PC-3 (cell line): Measurements from ENCODE around the gene CCND3. TPM values are rescaled to one million over a fixed set of nuclear protein-coding genes. Genes with fewer than 3 reads are reported as not detected.

ENCODE experiments used
- ATAC-seq: fragments of 200-7000 bp; cut with Tn5 transposase; 2 replicates; pipeline ENCODE4 v1.9.1; 2020; ENCODE audit warnings: mild to moderate bottlenecking, moderate library complexity
- BruUV-seq: library from RNA; stranded (reverse); fragments of 400-500 nt; replicated peaks from 2 replicates; lab custom pipeline; 2021; lab: Mats Ljungman, UMichigan
- CTCF ChIA-PET: fragments of 300-600 bp; sonication (Branson Sonifier 250); formaldehyde crosslinking; loops from one replicate; lab custom pipeline; 2022; ENCODE audit warnings: antibody characterized with exemption; lab: Charles Lee
- POLR2A ChIA-PET: fragments of 300-600 bp; sonication (Branson Sonifier 250); formaldehyde crosslinking; loops from one replicate; lab custom pipeline; 2022; ENCODE audit warnings: antibody characterized with exemption; ENCODE audit not compliant: unreplicated experiment; lab: Charles Lee
- DNase-seq: peaks from one replicate; pipeline ENCODE4 v3.0.0-alpha.2; 2015
- H2AFZ ChIP-seq: fragments of 300-600 bp; sonication (generic); 2 replicates; pipeline ENCODE4 v1.6.0; 2016; ENCODE audit warnings: antibody characterized with exemption, low read length
- H3F3A ChIP-seq: fragments of 300-600 bp; sonication (generic); one replicate; pipeline ENCODE4 v1.6.0; 2017; ENCODE audit warnings: antibody characterized with exemption, low read length, control low read depth, mild to moderate bottlenecking; ENCODE audit not compliant: unreplicated experiment
- H3K27ac ChIP-seq: fragments of 300-600 bp; sonication (generic); 2 replicates; pipeline ENCODE4 v1.5.1; 2016; ENCODE audit warnings: mild to moderate bottlenecking, low read length
- H3K27me3 ChIP-seq: fragments of 300-600 bp; sonication (generic); 2 replicates; pipeline ENCODE4 v1.6.1; 2016; ENCODE audit warnings: low read length, mixed read lengths
- H3K36me3 ChIP-seq: fragments of 300-600 bp; sonication (generic); 2 replicates; pipeline ENCODE4 v1.6.1; 2016; ENCODE audit warnings: low read depth, mixed run types, low read length, mixed read lengths
- H3K4me1 ChIP-seq: fragments of 300-600 bp; sonication (generic); 2 replicates; pipeline ENCODE4 v1.5.1; 2016; ENCODE audit warnings: low read length; ENCODE audit not compliant: insufficient read depth
- H3K4me2 ChIP-seq: fragments of 300-600 bp; sonication (generic); 2 replicates; pipeline ENCODE4 v1.6.0; 2016; ENCODE audit warnings: low read length
- H3K4me3 ChIP-seq: fragments of 300-600 bp; sonication (generic); 2 replicates; pipeline ENCODE4 v1.5.1; 2016; ENCODE audit warnings: mild to moderate bottlenecking, low read length, mixed read lengths
- H3K79me2 ChIP-seq: fragments of 300-600 bp; sonication (generic); 2 replicates; pipeline ENCODE4 v1.6.1; 2017; ENCODE audit warnings: low read length, mixed read lengths
- H3K9ac ChIP-seq: fragments of 300-600 bp; sonication (generic); 2 replicates; pipeline ENCODE4 v1.6.0; 2016; ENCODE audit warnings: mild to moderate bottlenecking, low read length
- H3K9me2 ChIP-seq: fragments of 300-600 bp; sonication (generic); replicated peaks from 2 replicates; pipeline ENCODE4 v1.6.1; 2016; ENCODE audit warnings: mixed run types, low read length, mixed read lengths
- H3K9me3 ChIP-seq: fragments of 300-600 bp; sonication (generic); 2 replicates; pipeline ENCODE4 v1.6.1; 2016; ENCODE audit warnings: low read length, mixed read lengths
- H4K20me1 ChIP-seq: fragments of 300-600 bp; sonication (generic); 2 replicates; pipeline ENCODE4 v1.6.1; 2016; ENCODE audit warnings: low read length, mixed read lengths
- EZH2 ChIP-seq: fragments of 300-600 bp; sonication (generic); IDR thresholded peaks from one replicate; pipeline ENCODE4 v1.6.1; 2017; ENCODE audit warnings: antibody characterized with exemption, mild to moderate bottlenecking, low read length; ENCODE audit not compliant: unreplicated experiment
- EZH2phosphoT487 ChIP-seq: fragments of 300-600 bp; sonication (generic); IDR thresholded peaks from 2 replicates; pipeline ENCODE4 v1.6.1; 2018; ENCODE audit warnings: mild to moderate bottlenecking, antibody characterized with exemption, low read length, borderline replicate concordance
- intact Hi-C: fragments of 100-400 bp; cut with micrococcal nuclease; formaldehyde crosslinking; loops from 2 replicates; pipeline ENCODE4 v1.9.0; 2023
- total RNA-seq: library from RNA; depleted of rRNA; stranded (reverse); fragments of >200 nt; gene quantifications from 2 replicates; pipeline ENCODE4 v1.2.3, GENCODE V29; 2014
- TF ChIP-seq, protein P1 (sequence below): fragments of 300-600 bp; sonication (generic); conservative IDR thresholded peaks from 2 replicates; pipeline ENCODE4 v1.5.1; 2017; ENCODE audit warnings: antibody characterized with exemption, low read depth, mild to moderate bottlenecking, low read length

CCND3 gene
- total RNA-seq, 1 experiment from 2014 or later: 44.7 TPM

- Histone ChIP-seq H4K20me1 (0 out of 2 replicates have a peak, but pooled peaks cover 3% of the 10 kb centered on the region), H3K27ac (no peak overlapping the region), H3K9ac (no peak overlapping the region), H3F3A (no peaks in the 10 kb centered on the region), H3K9me2 (no peaks in the 10 kb centered on the region), H3K9me3 (no peaks in the 10 kb centered on the region), H3K36me3 (peaks cover 26% of the 10 kb centered on the region; the same call in 1 of the 2 replicates), H3K4me1 (peaks cover 33% of the 10 kb centered on the region), H3K4me3 (no peak overlapping the region), H3K27me3 (no peaks in the 10 kb centered on the region), H2AFZ (no peak overlapping the region), H3K79me2 (peaks cover 35% of the 10 kb centered on the region), H3K4me2 (no peak overlapping the region)
- ChIA-PET CTCF (interaction anchor here (0.8 kb wide), 1 partner anchor 17 kb away, joined by 7 read pairs; the partner anchor contains the start of gene MED20), POLR2A (no interaction called here)
- BruUV-seq: no TSS peak
- ATAC-seq (no peak), DNase-seq (no peak)
- intact Hi-C loops: loop anchor here (2.0 to 5.0 kb wide), 2 partner anchors 107 to 151 kb away; partner anchors contain the start of gene TOMM6
- TF ChIP-seq, protein P1, sequence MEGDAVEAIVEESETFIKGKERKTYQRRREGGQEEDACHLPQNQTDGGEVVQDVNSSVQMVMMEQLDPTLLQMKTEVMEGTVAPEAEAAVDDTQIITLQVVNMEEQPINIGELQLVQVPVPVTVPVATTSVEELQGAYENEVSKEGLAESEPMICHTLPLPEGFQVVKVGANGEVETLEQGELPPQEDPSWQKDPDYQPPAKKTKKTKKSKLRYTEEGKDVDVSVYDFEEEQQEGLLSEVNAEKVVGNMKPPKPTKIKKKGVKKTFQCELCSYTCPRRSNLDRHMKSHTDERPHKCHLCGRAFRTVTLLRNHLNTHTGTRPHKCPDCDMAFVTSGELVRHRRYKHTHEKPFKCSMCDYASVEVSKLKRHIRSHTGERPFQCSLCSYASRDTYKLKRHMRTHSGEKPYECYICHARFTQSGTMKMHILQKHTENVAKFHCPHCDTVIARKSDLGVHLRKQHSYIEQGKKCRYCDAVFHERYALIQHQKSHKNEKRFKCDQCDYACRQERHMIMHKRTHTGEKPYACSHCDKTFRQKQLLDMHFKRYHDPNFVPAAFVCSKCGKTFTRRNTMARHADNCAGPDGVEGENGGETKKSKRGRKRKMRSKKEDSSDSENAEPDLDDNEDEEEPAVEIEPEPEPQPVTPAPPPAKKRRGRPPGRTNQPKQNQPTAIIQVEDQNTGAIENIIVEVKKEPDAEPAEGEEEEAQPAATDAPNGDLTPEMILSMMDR: no peak
- TF ChIP-seq EZH2: no peak
- no peak for TF ChIP-seq EZH2phosphoT487
These were observed 3.6 kb downstream of the CCND3 start for GRCh38 chr6:41937861-41938574.

- Histone ChIP-seq H3K4me3 (no peak overlapping the region), H3K79me2 (peaks cover 35% of the 10 kb centered on the region), H2AFZ (no peak overlapping the region), H4K20me1 (0 out of 2 replicates have a peak, but pooled peaks cover 3% of the 10 kb centered on the region), H3K9me3 (no peaks in the 10 kb centered on the region), H3F3A (no peaks in the 10 kb centered on the region), H3K36me3 (peaks cover 31% of the 10 kb centered on the region; the same call in 1 of the 2 replicates), H3K9ac (no peak overlapping the region), H3K4me2 (no peak overlapping the region), H3K9me2 (no peaks in the 10 kb centered on the region), H3K4me1 (peaks cover 32% of the 10 kb centered on the region), H3K27ac (no peak overlapping the region), H3K27me3 (no peaks in the 10 kb centered on the region)
- ATAC-seq: no peak
- DNase-seq: no peak
- no TSS peak for BruUV-seq
- POLR2A ChIA-PET: no interaction called here
- TF ChIP-seq EZH2 (no peak), EZH2phosphoT487 (no peak)
- TF ChIP-seq, protein P1: no peak
- CTCF ChIA-PET: no interaction called here
- intact Hi-C loops: loop anchor here (2.0 to 5.0 kb wide), 2 partner anchors 107 to 150 kb away; partner anchors contain the start of gene TOMM6
These were observed 4.1 kb downstream of the CCND3 start for GRCh38 chr6:41937472-41937860.
